AG09319 (cell line): ENCODE results near the gene CDKAL1.

Experiments used
- DNase-seq: peaks from one replicate; pipeline ENCODE4 v3.0.0-alpha.2; 2010; ENCODE audit warnings: low read depth; ENCODE audit errors: extremely low read depth
- CTCF ChIP-seq: IDR thresholded peaks from 2 replicates; pipeline ENCODE4 v1.5.1; 2011; ENCODE audit warnings: low read depth, mild to moderate bottlenecking, inconsistent platforms, low read length, moderate library complexity

Gene CDKAL1

GRCh38 chr6:21022343-21023107 lies 488.3 kb downstream of the CDKAL1 start:
- DNase-seq: no peak
- no peak for TF ChIP-seq CTCF

GRCh38 chr6:21023210-21023609 lies 489.0 kb downstream of the CDKAL1 start:
- no peak for DNase-seq
- TF ChIP-seq CTCF: no peak

GRCh38 chr6:21024616-21025015 lies 490.4 kb downstream of the CDKAL1 start:
- no peak for DNase-seq
- no peak for TF ChIP-seq CTCF

GRCh38 chr6:21026576-21027273 lies 492.5 kb downstream of the CDKAL1 start:
- DNase-seq: no peak
- TF ChIP-seq CTCF: no peak

- DNase-seq: no peak
- no peak for TF ChIP-seq CTCF
Observed at GRCh38 chr6:21027507-21027906, 493.2 kb downstream of the CDKAL1 start.

GRCh38 chr6:21031182-21031581 lies 496.9 kb downstream of the CDKAL1 start:
- no peak for TF ChIP-seq CTCF

GRCh38 chr6:21033084-21033483 lies 498.8 kb downstream of the CDKAL1 start:
- DNase-seq: no peak
- TF ChIP-seq CTCF: no peak

More at GRCh38 chr6:21031182-21031581, 496.9 kb downstream of the CDKAL1 start:
- DNase-seq: no peak
